Measurements from ENCODE around the gene IL19. TPM values are rescaled to one million over a fixed set of nuclear protein-coding genes. Genes with fewer than 3 reads are reported as not detected.

Gene IL19
- total and polyA plus RNA-seq, 4 donors = not detected

GRCh38 chr1:206883160-206883559 lies 112.6 kb downstream of the IL19 start:
- Histone ChIP-seq H3K36me3 (ENCODE audit: control insufficient read depth in 4 of 4, insufficient read depth in 3 of 4, low read depth in 1 of 4, low read length in 3 of 4) (no peaks in the 10 kb centered on the region), H3K9me3 (ENCODE audit: control insufficient read depth in 4 of 4, low read length in 3 of 4) (peaks cover 3 to 5% (median 4%) of the 10 kb centered on the region in 4 donors), H3K4me1 (ENCODE audit: control insufficient read depth in 4 of 4, insufficient read depth in 4 of 4, low read length in 3 of 4) (no peaks in the 10 kb centered on the region), H3K9ac (ENCODE audit: low read depth in 1 of 2, low read length in 2 of 2) (no peak overlapping the region), H3K27ac (ENCODE audit: low read depth in 1 of 2, low read length in 2 of 2) (no peak overlapping the region), H3K27me3 (ENCODE audit: control insufficient read depth in 4 of 4, insufficient read depth in 4 of 4, low read length in 3 of 4) (no peaks in the 10 kb centered on the region), H3K4me3 (ENCODE audit: low read depth in 1 of 3, low read length in 3 of 3) (no peak overlapping the region)
- DNase-seq (ENCODE audit: low spot score) = no peak
- no peak for TF ChIP-seq SP1 (IDR thresholded peaks at IDR 0.05)
- no peak for TF ChIP-seq YY1 (IDR thresholded peaks at IDR 0.05)
- no peak for TF ChIP-seq CTCF (IDR thresholded peaks at IDR 0.05; ENCODE audit: low read depth, low read length, missing input control)
- no peak for TF ChIP-seq RXRA (IDR thresholded peaks at IDR 0.05)
- no peak for TF ChIP-seq HNF4A (conservative IDR thresholded peaks at IDR 0.05)
- WGBS = 95% methylated on average over 1 of the region's 1 CpG

DNA sequence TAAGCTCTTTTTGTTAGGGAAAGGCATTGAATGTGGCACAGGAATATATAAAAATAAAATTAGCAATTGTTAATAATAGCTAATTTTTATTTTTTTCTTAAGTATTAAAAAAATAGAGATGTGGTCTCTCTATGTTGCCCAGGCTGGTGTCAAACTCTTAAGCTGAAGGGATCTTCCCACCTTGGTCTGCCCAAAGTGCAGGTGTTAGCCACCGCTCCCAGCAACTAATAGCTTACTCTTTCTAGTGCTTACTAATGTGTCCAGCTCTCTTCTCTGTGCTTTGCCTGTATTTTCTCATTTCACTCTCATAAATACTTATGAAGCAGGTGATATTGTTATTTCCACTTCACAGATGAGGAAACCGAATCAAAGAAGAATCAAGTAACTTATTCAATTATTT lies 113.3 kb downstream of the IL19 start:
- TF ChIP-seq ZBTB33 (IDR thresholded peaks at IDR 0.05) (no peak), TAF1 (conservative IDR thresholded peaks at IDR 0.05) (no peak), FOXA2 (IDR thresholded peaks at IDR 0.05) (no peak)
- TF ChIP-seq, protein P1, sequence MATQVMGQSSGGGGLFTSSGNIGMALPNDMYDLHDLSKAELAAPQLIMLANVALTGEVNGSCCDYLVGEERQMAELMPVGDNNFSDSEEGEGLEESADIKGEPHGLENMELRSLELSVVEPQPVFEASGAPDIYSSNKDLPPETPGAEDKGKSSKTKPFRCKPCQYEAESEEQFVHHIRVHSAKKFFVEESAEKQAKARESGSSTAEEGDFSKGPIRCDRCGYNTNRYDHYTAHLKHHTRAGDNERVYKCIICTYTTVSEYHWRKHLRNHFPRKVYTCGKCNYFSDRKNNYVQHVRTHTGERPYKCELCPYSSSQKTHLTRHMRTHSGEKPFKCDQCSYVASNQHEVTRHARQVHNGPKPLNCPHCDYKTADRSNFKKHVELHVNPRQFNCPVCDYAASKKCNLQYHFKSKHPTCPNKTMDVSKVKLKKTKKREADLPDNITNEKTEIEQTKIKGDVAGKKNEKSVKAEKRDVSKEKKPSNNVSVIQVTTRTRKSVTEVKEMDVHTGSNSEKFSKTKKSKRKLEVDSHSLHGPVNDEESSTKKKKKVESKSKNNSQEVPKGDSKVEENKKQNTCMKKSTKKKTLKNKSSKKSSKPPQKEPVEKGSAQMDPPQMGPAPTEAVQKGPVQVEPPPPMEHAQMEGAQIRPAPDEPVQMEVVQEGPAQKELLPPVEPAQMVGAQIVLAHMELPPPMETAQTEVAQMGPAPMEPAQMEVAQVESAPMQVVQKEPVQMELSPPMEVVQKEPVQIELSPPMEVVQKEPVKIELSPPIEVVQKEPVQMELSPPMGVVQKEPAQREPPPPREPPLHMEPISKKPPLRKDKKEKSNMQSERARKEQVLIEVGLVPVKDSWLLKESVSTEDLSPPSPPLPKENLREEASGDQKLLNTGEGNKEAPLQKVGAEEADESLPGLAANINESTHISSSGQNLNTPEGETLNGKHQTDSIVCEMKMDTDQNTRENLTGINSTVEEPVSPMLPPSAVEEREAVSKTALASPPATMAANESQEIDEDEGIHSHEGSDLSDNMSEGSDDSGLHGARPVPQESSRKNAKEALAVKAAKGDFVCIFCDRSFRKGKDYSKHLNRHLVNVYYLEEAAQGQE (IDR thresholded peaks at IDR 0.05) = no peak
- no peaks in the 10 kb centered on the region for H3K4me1 ChIP-seq (ENCODE audit: control insufficient read depth in 4 of 4, insufficient read depth in 4 of 4, low read length in 3 of 4)
- WGBS = 83% methylated on average over 2 of the region's 2 CpGs
- H3K4me3 ChIP-seq (ENCODE audit: low read depth in 1 of 3, low read length in 3 of 3) = no peak overlapping the region
- H3K9me3 ChIP-seq (ENCODE audit: control insufficient read depth in 4 of 4, low read length in 3 of 4) = no peaks in the 10 kb centered on the region
- H3K36me3 ChIP-seq (ENCODE audit: control insufficient read depth in 4 of 4, insufficient read depth in 3 of 4, low read depth in 1 of 4, low read length in 3 of 4) = no peaks in the 10 kb centered on the region
- H3K27me3 ChIP-seq (ENCODE audit: control insufficient read depth in 4 of 4, insufficient read depth in 4 of 4, low read length in 3 of 4) = no peaks in the 10 kb centered on the region
- H3K9ac ChIP-seq (ENCODE audit: low read depth in 1 of 2, low read length in 2 of 2) = no peak overlapping the region
- DNase-seq (ENCODE audit: low spot score) = no peak
- H3K27ac ChIP-seq (ENCODE audit: low read depth in 1 of 2, low read length in 2 of 2) = no peak overlapping the region

DNA sequence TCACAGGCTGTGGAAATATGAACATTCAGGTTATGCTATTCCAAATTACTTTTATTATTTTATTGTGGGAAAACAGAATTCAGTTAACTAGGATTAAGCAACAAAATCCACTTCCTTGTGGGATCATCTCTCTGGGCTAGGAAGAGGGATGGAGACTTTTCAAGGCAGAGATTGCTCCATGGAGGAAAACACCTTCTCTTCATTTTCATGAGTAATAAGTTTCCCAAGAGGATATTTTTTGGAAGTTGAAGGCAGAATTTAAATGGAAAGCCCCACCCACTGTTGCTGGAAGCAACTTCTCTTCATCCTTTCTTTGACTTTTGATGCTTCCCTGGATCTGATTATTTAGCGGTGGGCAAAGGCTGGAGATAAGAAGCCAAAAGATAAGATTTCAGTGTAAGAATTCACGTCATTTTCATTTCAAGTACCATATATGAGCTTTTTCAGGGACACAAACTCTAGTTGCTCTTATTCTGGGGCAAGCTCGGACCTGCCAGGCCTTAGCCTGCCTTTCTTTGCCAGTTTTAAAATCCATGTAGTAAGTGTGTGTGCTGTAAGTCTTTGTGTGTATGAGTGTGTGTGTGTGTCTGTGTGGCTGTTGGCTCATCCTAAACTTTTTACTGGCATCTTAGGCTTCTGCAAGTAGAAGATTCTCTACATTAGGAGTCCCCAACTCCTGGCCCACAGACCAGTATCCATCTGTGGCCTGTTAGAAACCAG lies 114.9 kb downstream of the IL19 start:
- H3K9me3 ChIP-seq (ENCODE audit: control insufficient read depth in 4 of 4, low read length in 3 of 4) = no peaks in the 10 kb centered on the region
- H3K27me3 ChIP-seq (ENCODE audit: control insufficient read depth in 4 of 4, insufficient read depth in 4 of 4, low read length in 3 of 4) = no peaks in the 10 kb centered on the region
- peaks cover 4 to 8% (median 6%) of the 10 kb centered on the region in 4 donors for H3K4me1 ChIP-seq (ENCODE audit: control insufficient read depth in 4 of 4, insufficient read depth in 4 of 4, low read length in 3 of 4)
- no peak overlapping the region for H3K9ac ChIP-seq (ENCODE audit: low read depth in 1 of 2, low read length in 2 of 2)
- no peak overlapping the region for H3K4me3 ChIP-seq (ENCODE audit: low read depth in 1 of 3, low read length in 3 of 3)
- H3K27ac ChIP-seq (ENCODE audit: low read depth in 1 of 2, low read length in 2 of 2) = no peak overlapping the region
- WGBS = 84% methylated on average over 3 of the region's 3 CpGs
- H3K36me3 ChIP-seq (ENCODE audit: control insufficient read depth in 4 of 4, insufficient read depth in 3 of 4, low read depth in 1 of 4, low read length in 3 of 4) = no peaks in the 10 kb centered on the region
- TF ChIP-seq FOXA2 (IDR thresholded peaks at IDR 0.05) (no peak), RAD21 (IDR thresholded peaks at IDR 0.05) (no peak), FOXA1 (IDR thresholded peaks at IDR 0.05) (no peak), SP1 (IDR thresholded peaks at IDR 0.05) (no peak), ZBTB33 (IDR thresholded peaks at IDR 0.05) (no peak)
- no peak for DNase-seq (ENCODE audit: low spot score)

All from liver (tissue), 9 donors.